CD8-positive, alpha-beta memory T cell (primary cell): ENCODE results near the gene SLC8A1. TPM values are rescaled to one million over a fixed set of nuclear protein-coding genes. Genes with fewer than 3 reads are reported as not detected.

Source experiments
- CTCF ChIA-PET: fragments of 350-600 bp; sonication (Branson Sonifier 250); formaldehyde crosslinking; loops from one replicate; lab custom pipeline; 2021; ENCODE audit warnings: antibody characterized with exemption; lab: Charles Lee
- POLR2A ChIA-PET: fragments of 350-600 bp; sonication (Branson Sonifier 250); formaldehyde crosslinking; loops from one replicate; lab custom pipeline; 2021; ENCODE audit warnings: antibody characterized with exemption; lab: Charles Lee
- DNase-seq, 5 donors: peaks; one replicate each; pipeline versions ENCODE4 v3.0.0 to v3.0.0-alpha.2; 2020 to 2022; ENCODE audit warnings: mixed read lengths in 1 of 5
- H3K27ac ChIP-seq: one replicate; pipeline ENCODE4 v1.7.0; 2013; ENCODE audit warnings: low read depth, mild to moderate bottlenecking, low read length, moderate library complexity
- H3K27me3 ChIP-seq: 2 replicates; pipeline ENCODE4 v1.7.0; 2013; ENCODE audit warnings: low read length, mild to moderate bottlenecking; ENCODE audit not compliant: insufficient read depth, poor library complexity, severe bottlenecking
- H3K36me3 ChIP-seq: 2 replicates; pipeline ENCODE4 v1.7.0; 2013; ENCODE audit warnings: mild to moderate bottlenecking, low read length, moderate library complexity; ENCODE audit not compliant: insufficient read depth
- H3K4me1 ChIP-seq: 2 replicates; pipeline ENCODE4 v1.7.0; 2013; ENCODE audit warnings: mild to moderate bottlenecking, low read length, moderate library complexity; ENCODE audit not compliant: insufficient read depth
- H3K4me3 ChIP-seq: 2 replicates; pipeline ENCODE4 v1.7.0; 2013; ENCODE audit warnings: mild to moderate bottlenecking, low read length
- H3K9me3 ChIP-seq: 2 replicates; pipeline ENCODE4 v1.7.0; 2013; ENCODE audit warnings: mild to moderate bottlenecking, low read length
- H3K27ac Mint-ChIP-seq, 8 donors: one replicate each; pipeline ENCODE4 v1.8.0; 2020 to 2021; ENCODE audit warnings: mixed read lengths in 8 of 8, mild to moderate bottlenecking in 6 of 8, inconsistent platforms in 3 of 8, moderate library complexity in 3 of 8
- H3K27me3 Mint-ChIP-seq, 2 donors: one replicate each; pipeline ENCODE4 v1.8.0; 2020 to 2021; ENCODE audit warnings: mixed read lengths in 2 of 2, mild to moderate bottlenecking in 1 of 2, moderate library complexity in 1 of 2
- H3K36me3 Mint-ChIP-seq, 3 donors: one replicate each; pipeline ENCODE4 v1.8.0; 2020 to 2021; ENCODE audit warnings: mixed read lengths in 3 of 3, inconsistent platforms in 1 of 3, mild to moderate bottlenecking in 1 of 3
- H3K4me1 Mint-ChIP-seq, 3 donors: one replicate each; pipeline ENCODE4 v1.8.0; 2020 to 2021; ENCODE audit warnings: mixed read lengths in 3 of 3, inconsistent platforms in 1 of 3, mild to moderate bottlenecking in 1 of 3
- H3K4me3 Mint-ChIP-seq, 7 donors: one replicate each; pipeline ENCODE4 v1.8.0; 2020 to 2021; ENCODE audit warnings: mixed read lengths in 7 of 7, mild to moderate bottlenecking in 6 of 7, moderate library complexity in 4 of 7, inconsistent platforms in 2 of 7
- H3K9me3 Mint-ChIP-seq, 5 donors: one replicate each; pipeline ENCODE4 v1.8.0; 2020 to 2022; ENCODE audit warnings: mixed read lengths in 5 of 5, mild to moderate bottlenecking in 3 of 5, moderate library complexity in 2 of 5, inconsistent platforms in 1 of 5
- polyA plus RNA-seq: library from polyadenylated mRNA; unstranded; fragments of 300-500 nt; fragmentation: Illumina TruSeq; gene quantifications from one replicate; pipeline ENCODE4 v1.2.3, GENCODE V29; 2021
- total RNA-seq, 2 experiments: library from RNA; stranded (reverse); gene quantifications; one replicate each; pipeline ENCODE4 v1.2.3, GENCODE V29; 2021

Gene SLC8A1
- total and polyA plus RNA-seq, 3 experiments from 2014 or later: 0.15 to 0.22 TPM; not detected in 1

GRCh38 chr2:40160751-40161218, 291.1 kb downstream of the SLC8A1 start:
- H3K4me3 Mint-ChIP-seq: no peak overlapping the region
- DNase-seq: no peak
- no peaks in the 10 kb centered on the region for H3K36me3 ChIP-seq
- H3K9me3 ChIP-seq: no peaks in the 10 kb centered on the region
- no peaks in the 10 kb centered on the region for H3K36me3 Mint-ChIP-seq
- ChIA-PET CTCF (no interaction called here), POLR2A (no interaction called here)
- no peak overlapping the region for H3K27ac Mint-ChIP-seq
- no peak overlapping the region for H3K27ac ChIP-seq
- no peaks in the 10 kb centered on the region for H3K27me3 ChIP-seq
- no peak overlapping the region for H3K4me3 ChIP-seq
- no peaks in the 10 kb centered on the region for H3K4me1 ChIP-seq
- no peaks in the 10 kb centered on the region for H3K4me1 Mint-ChIP-seq
- H3K27me3 Mint-ChIP-seq: peaks cover 0 to 2% of the 10 kb centered on the region in 2 donors
- peaks cover 0 to 6% (median 0%) of the 10 kb centered on the region in 5 donors for H3K9me3 Mint-ChIP-seq

DNA sequence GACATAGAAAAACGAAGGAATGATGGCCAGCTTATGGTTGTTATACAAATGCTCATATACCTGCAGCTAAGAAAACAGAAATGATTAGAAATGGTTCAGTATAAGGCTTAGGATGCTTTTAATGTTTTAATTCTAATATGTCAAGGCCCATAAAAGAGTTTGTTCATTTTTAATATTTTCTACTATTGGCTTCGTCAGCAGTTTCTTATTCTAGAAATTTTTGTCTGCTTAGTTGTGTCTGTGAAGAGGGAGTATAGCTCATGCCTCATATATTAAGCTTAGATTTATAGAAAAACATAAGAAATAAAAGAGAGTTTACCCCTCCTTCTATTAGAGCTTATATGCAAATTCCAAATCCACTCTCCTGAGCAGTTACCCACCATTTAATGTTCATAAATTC, 292.6 kb downstream of the SLC8A1 start:
- Histone ChIP-seq H3K27me3 (no peaks in the 10 kb centered on the region), H3K4me3 (no peak overlapping the region), H3K4me1 (no peaks in the 10 kb centered on the region), H3K9me3 (no peaks in the 10 kb centered on the region), H3K36me3 (no peaks in the 10 kb centered on the region), H3K27ac (no peak overlapping the region)
- Mint-ChIP-seq H3K36me3 (no peaks in the 10 kb centered on the region), H3K27me3 (peaks cover 0 to under 1% of the 10 kb centered on the region in 2 donors), H3K27ac (no peak overlapping the region), H3K9me3 (peaks cover 0 to 6% (median 0%) of the 10 kb centered on the region in 5 donors), H3K4me3 (no peak overlapping the region), H3K4me1 (no peaks in the 10 kb centered on the region)
- ChIA-PET CTCF (no interaction called here), POLR2A (no interaction called here)
- no peak for DNase-seq

- no peaks in the 10 kb centered on the region for H3K36me3 Mint-ChIP-seq
- H3K27me3 Mint-ChIP-seq: no peaks in the 10 kb centered on the region
- Histone ChIP-seq H3K9me3 (no peaks in the 10 kb centered on the region), H3K36me3 (no peaks in the 10 kb centered on the region), H3K27ac (no peak overlapping the region), H3K27me3 (no peaks in the 10 kb centered on the region), H3K4me1 (no peaks in the 10 kb centered on the region), H3K4me3 (no peak overlapping the region)
- POLR2A ChIA-PET: no interaction called here
- DNase-seq: no peak
- CTCF ChIA-PET: no interaction called here
- no peak overlapping the region for H3K27ac Mint-ChIP-seq
- peaks cover 0 to 6% (median 0%) of the 10 kb centered on the region in 5 donors for H3K9me3 Mint-ChIP-seq
- no peaks in the 10 kb centered on the region for H3K4me1 Mint-ChIP-seq
- H3K4me3 Mint-ChIP-seq: no peak overlapping the region
Observed at GRCh38 chr2:40158781-40159180, 293.1 kb downstream of the SLC8A1 start.

GRCh38 chr2:40155728-40156127, 296.2 kb downstream of the SLC8A1 start:
- Mint-ChIP-seq H3K27ac (no peak overlapping the region), H3K4me3 (no peak overlapping the region), H3K36me3 (no peaks in the 10 kb centered on the region), H3K9me3 (peaks cover 0 to 2% (median 0%) of the 10 kb centered on the region in 5 donors), H3K27me3 (no peaks in the 10 kb centered on the region), H3K4me1 (no peaks in the 10 kb centered on the region)
- H3K4me3 ChIP-seq: no peak overlapping the region
- no peaks in the 10 kb centered on the region for H3K27me3 ChIP-seq
- no peak overlapping the region for H3K27ac ChIP-seq
- no peak for DNase-seq
- no peaks in the 10 kb centered on the region for H3K36me3 ChIP-seq
- POLR2A ChIA-PET: no interaction called here
- H3K4me1 ChIP-seq: no peaks in the 10 kb centered on the region
- CTCF ChIA-PET: no interaction called here
- H3K9me3 ChIP-seq: no peaks in the 10 kb centered on the region

DNA sequence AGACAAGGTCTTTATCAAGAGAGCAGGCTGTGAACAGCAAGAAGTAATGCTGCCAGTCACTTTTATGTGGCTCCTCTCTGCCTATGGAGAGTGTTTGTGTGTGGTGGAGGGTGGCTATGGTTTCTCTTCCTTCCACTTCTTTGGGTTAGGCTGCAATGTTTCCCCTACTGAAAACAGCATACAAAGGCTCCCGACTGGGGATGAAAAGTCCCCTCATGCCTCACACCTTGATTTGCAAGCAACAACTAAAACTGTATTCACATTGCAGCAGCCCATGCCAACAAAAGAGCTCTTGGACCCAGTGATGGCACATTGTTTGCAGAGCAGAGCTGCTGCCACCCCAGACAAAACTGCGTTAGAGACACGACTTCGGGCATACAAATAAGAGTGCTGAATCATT, 301.6 kb downstream of the SLC8A1 start:
- no peak overlapping the region for H3K27ac Mint-ChIP-seq
- POLR2A ChIA-PET: no interaction called here
- Histone ChIP-seq H3K27me3 (no peaks in the 10 kb centered on the region), H3K9me3 (no peaks in the 10 kb centered on the region), H3K4me1 (no peaks in the 10 kb centered on the region), H3K4me3 (no peak overlapping the region), H3K27ac (no peak overlapping the region), H3K36me3 (no peaks in the 10 kb centered on the region)
- H3K36me3 Mint-ChIP-seq: no peaks in the 10 kb centered on the region
- DNase-seq: no peak
- no peaks in the 10 kb centered on the region for H3K4me1 Mint-ChIP-seq
- CTCF ChIA-PET: no interaction called here
- no peaks in the 10 kb centered on the region for H3K27me3 Mint-ChIP-seq
- no peak overlapping the region for H3K4me3 Mint-ChIP-seq
- H3K9me3 Mint-ChIP-seq: peaks cover 0 to 2% (median 0%) of the 10 kb centered on the region in 5 donors

DNA sequence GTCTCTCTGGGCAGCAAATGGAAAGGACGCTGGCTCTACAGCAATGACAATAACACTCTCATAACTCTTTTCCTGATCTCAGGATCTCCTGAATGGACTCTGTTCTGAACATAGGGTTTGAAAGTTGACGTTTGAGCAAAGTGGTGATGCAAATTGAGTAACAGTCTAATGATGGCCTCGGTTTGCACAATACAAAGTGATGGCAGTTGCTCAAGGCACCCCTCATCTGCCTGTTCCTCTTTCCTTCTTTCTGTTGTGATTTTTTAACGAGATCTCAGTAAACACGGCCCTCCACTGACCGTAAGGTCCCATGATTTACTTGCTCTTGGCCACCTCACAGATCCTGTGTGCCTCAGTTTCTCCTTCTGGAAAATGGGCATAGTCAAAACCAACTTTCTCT, 303.6 kb downstream of the SLC8A1 start:
- no peak overlapping the region for H3K27ac ChIP-seq
- Mint-ChIP-seq H3K9me3 (peaks cover 0 to 2% (median 0%) of the 10 kb centered on the region in 5 donors), H3K4me3 (no peak overlapping the region), H3K27ac (no peak overlapping the region), H3K27me3 (no peaks in the 10 kb centered on the region), H3K4me1 (no peaks in the 10 kb centered on the region), H3K36me3 (no peaks in the 10 kb centered on the region)
- ChIA-PET CTCF (no interaction called here), POLR2A (no interaction called here)
- DNase-seq: no peak
- H3K4me1 ChIP-seq: no peaks in the 10 kb centered on the region
- no peak overlapping the region for H3K4me3 ChIP-seq
- H3K27me3 ChIP-seq: no peaks in the 10 kb centered on the region
- no peaks in the 10 kb centered on the region for H3K9me3 ChIP-seq
- H3K36me3 ChIP-seq: no peaks in the 10 kb centered on the region

DNA sequence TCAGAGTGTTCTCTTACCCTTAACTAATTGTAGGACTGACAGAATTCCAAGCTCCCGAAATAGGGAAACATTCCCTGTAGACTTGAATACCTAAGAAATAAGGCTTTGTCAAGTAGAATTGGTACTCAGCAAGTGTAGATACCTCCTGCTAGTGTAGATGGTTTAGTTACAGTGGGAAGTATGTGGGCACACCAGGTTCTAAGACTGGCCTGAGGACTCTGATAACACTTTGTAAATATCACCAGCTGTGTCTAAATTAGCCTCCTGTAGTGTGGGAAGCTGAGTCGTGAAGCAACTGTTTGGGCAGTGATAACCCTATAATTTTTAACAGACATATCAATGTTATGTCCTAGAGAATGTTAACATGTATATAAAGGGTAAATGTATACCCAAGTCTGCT, 304.5 kb downstream of the SLC8A1 start:
- Histone ChIP-seq H3K27ac (no peak overlapping the region), H3K27me3 (no peaks in the 10 kb centered on the region), H3K4me3 (no peak overlapping the region), H3K9me3 (no peaks in the 10 kb centered on the region), H3K4me1 (no peaks in the 10 kb centered on the region), H3K36me3 (no peaks in the 10 kb centered on the region)
- no peak overlapping the region for H3K27ac Mint-ChIP-seq
- H3K36me3 Mint-ChIP-seq: no peaks in the 10 kb centered on the region
- H3K27me3 Mint-ChIP-seq: no peaks in the 10 kb centered on the region
- H3K4me1 Mint-ChIP-seq: no peaks in the 10 kb centered on the region
- H3K4me3 Mint-ChIP-seq: no peak overlapping the region
- ChIA-PET CTCF (no interaction called here), POLR2A (no interaction called here)
- peaks cover 0 to 2% (median 0%) of the 10 kb centered on the region in 5 donors for H3K9me3 Mint-ChIP-seq
- no peak for DNase-seq

GRCh38 chr2:40144022-40144421, 307.9 kb downstream of the SLC8A1 start:
- peaks cover 0 to 5% (median 0%) of the 10 kb centered on the region in 5 donors for H3K9me3 Mint-ChIP-seq
- H3K4me3 ChIP-seq: no peak overlapping the region
- H3K36me3 ChIP-seq: no peaks in the 10 kb centered on the region
- H3K27me3 Mint-ChIP-seq: no peaks in the 10 kb centered on the region
- ChIA-PET POLR2A (no interaction called here), CTCF (no interaction called here)
- no peak overlapping the region for H3K4me3 Mint-ChIP-seq
- H3K27ac Mint-ChIP-seq: no peak overlapping the region
- H3K9me3 ChIP-seq: no peaks in the 10 kb centered on the region
- no peaks in the 10 kb centered on the region for H3K36me3 Mint-ChIP-seq
- no peaks in the 10 kb centered on the region for H3K27me3 ChIP-seq
- no peaks in the 10 kb centered on the region for H3K4me1 ChIP-seq
- no peaks in the 10 kb centered on the region for H3K4me1 Mint-ChIP-seq
- H3K27ac ChIP-seq: no peak overlapping the region
- no peak for DNase-seq

DNA sequence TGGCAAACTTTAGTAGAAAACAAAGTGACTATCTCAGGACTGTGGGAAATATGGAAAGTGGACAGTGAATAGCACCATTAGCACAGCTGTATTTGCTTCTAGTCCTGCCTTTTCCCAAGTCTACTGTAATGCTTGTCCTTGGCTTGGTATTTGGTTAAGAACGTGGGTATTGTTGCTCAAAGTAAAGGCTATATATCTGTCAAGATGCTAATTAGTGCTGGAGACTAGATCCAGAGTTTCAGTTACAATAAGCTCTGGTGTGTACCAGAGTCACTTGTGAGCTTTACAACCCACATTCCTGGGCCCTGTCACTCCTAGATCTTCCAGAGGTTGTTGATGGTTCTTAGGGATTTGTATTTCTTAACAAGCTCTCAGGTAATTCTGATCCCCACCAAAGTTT, 313.6 kb downstream of the SLC8A1 start:
- H3K36me3 Mint-ChIP-seq: no peaks in the 10 kb centered on the region
- no peaks in the 10 kb centered on the region for H3K4me1 ChIP-seq
- H3K27ac ChIP-seq: no peak overlapping the region
- H3K27ac Mint-ChIP-seq: no peak overlapping the region
- H3K4me3 ChIP-seq: no peak overlapping the region
- no peak overlapping the region for H3K4me3 Mint-ChIP-seq
- H3K27me3 ChIP-seq: no peaks in the 10 kb centered on the region
- no peaks in the 10 kb centered on the region for H3K9me3 ChIP-seq
- H3K9me3 Mint-ChIP-seq: peaks cover 0 to 5% (median 0%) of the 10 kb centered on the region in 5 donors
- no peaks in the 10 kb centered on the region for H3K4me1 Mint-ChIP-seq
- H3K36me3 ChIP-seq: no peaks in the 10 kb centered on the region
- POLR2A ChIA-PET: no interaction called here
- no peaks in the 10 kb centered on the region for H3K27me3 Mint-ChIP-seq
- CTCF ChIA-PET: no interaction called here
- no peak for DNase-seq
